ENCODE results near the gene ALG14.

GRCh38 chr1:95042286-95042685 is 30.5 kb downstream of the ALG14 start:
- no peak for TF ChIP-seq CTCF (IDR thresholded peaks at IDR 0.05)
- no peak for TF ChIP-seq POLR2A (IDR thresholded peaks at IDR 0.05)
